ENCODE results near the gene MINDY4.

- TF ChIP-seq CTCF (conservative IDR thresholded peaks at IDR 0.05; ENCODE audit: low read depth, low read length) (no peak), EZH2 (IDR thresholded peaks at IDR 0.05; ENCODE audit: low read length, unreplicated experiment) (no peak)
Measured at GRCh38 chr7:30932562-30932961, 161.3 kb downstream of the MINDY4 start.

Measured in PC-3 (cell line).